Measurements from ENCODE around the gene SLC22A23.
"Not testable (repeated sequence)": the region's sequence is repeated elsewhere in the genome, so short reads cannot be mapped to it uniquely, and the experiment has no call there.

The SLC22A23 gene

GRCh38 chr6:3251462-3252314 lies 205.2 kb downstream of the SLC22A23 start:
- H3K4me3 ChIP-seq (ENCODE audit: insufficient read length, low read depth) = no peak overlapping the region
- peak; percentile 75 for DNase-seq (ENCODE audit: low read depth, low spot score)
- no peak for TF ChIP-seq ZNF274 (IDR thresholded peaks at IDR 0.05; ENCODE audit: low read depth, low read length)
- no peak for TF ChIP-seq SUZ12 (IDR thresholded peaks at IDR 0.05; ENCODE audit: extremely low read depth, insufficient read depth, insufficient read length)
- TF ChIP-seq YY1 (IDR thresholded peaks at IDR 0.05; ENCODE audit: insufficient read depth, insufficient read length) = no peak
- no peaks in the 10 kb centered on the region; the same call in 1 of the 2 replicates for H3K9me3 ChIP-seq (ENCODE audit: insufficient read depth, low read length)
- H3K4me1 ChIP-seq (ENCODE audit: insufficient read depth, insufficient read length) = peaks cover 5% of the 10 kb centered on the region
- no peak overlapping the region for H3K9ac ChIP-seq (ENCODE audit: insufficient read length, low read depth)
- H3K36me3 ChIP-seq (ENCODE audit: insufficient read depth, insufficient read length, low read length) = no peaks in the 10 kb centered on the region
- peaks cover 2% of the 10 kb centered on the region for H3K27me3 ChIP-seq (ENCODE audit: insufficient read depth, insufficient read length)

- no peak for DNase-seq (ENCODE audit: low read depth, low spot score)
- H3K36me3 ChIP-seq (ENCODE audit: insufficient read depth, insufficient read length, low read length) = no peaks in the 10 kb centered on the region
Observed at GRCh38 chr6:3250231-3250675, 206.6 kb downstream of the SLC22A23 start.

GRCh38 chr6:3249821-3250220 lies 207.0 kb downstream of the SLC22A23 start:
- peaks cover 5% of the 10 kb centered on the region for H3K4me1 ChIP-seq (ENCODE audit: insufficient read depth, insufficient read length)
- TF ChIP-seq ZNF274 (IDR thresholded peaks at IDR 0.05; ENCODE audit: low read depth, low read length) (no peak), SUZ12 (IDR thresholded peaks at IDR 0.05; ENCODE audit: extremely low read depth, insufficient read depth, insufficient read length) (no peak), YY1 (IDR thresholded peaks at IDR 0.05; ENCODE audit: insufficient read depth, insufficient read length) (no peak)
- H3K4me3 ChIP-seq (ENCODE audit: insufficient read length, low read depth) = no peak overlapping the region
- H3K9me3 ChIP-seq (ENCODE audit: insufficient read depth, low read length) = no peaks in the 10 kb centered on the region; the same call in 1 of the 2 replicates
- H3K36me3 ChIP-seq (ENCODE audit: insufficient read depth, insufficient read length, low read length) = no peaks in the 10 kb centered on the region
- H3K9ac ChIP-seq (ENCODE audit: insufficient read length, low read depth) = no peak overlapping the region
- H3K27me3 ChIP-seq (ENCODE audit: insufficient read depth, insufficient read length) = peaks cover 2% of the 10 kb centered on the region
- no peak for DNase-seq (ENCODE audit: low read depth, low spot score)

More at GRCh38 chr6:3250231-3250675, 206.6 kb downstream of the SLC22A23 start:
- Histone ChIP-seq H3K4me3 (ENCODE audit: insufficient read length, low read depth) (no peak overlapping the region), H3K9ac (ENCODE audit: insufficient read length, low read depth) (peak overlapping the region; percentile 9), H3K9me3 (ENCODE audit: insufficient read depth, low read length) (no peaks in the 10 kb centered on the region; the same call in 1 of the 2 replicates), H3K27me3 (ENCODE audit: insufficient read depth, insufficient read length) (peaks cover 2% of the 10 kb centered on the region), H3K4me1 (ENCODE audit: insufficient read depth, insufficient read length) (peaks cover 5% of the 10 kb centered on the region)
- TF ChIP-seq ZNF274 (IDR thresholded peaks at IDR 0.05; ENCODE audit: low read depth, low read length) (no peak), SUZ12 (IDR thresholded peaks at IDR 0.05; ENCODE audit: extremely low read depth, insufficient read depth, insufficient read length) (no peak), YY1 (IDR thresholded peaks at IDR 0.05; ENCODE audit: insufficient read depth, insufficient read length) (no peak)

GRCh38 chr6:3247255-3248146 lies 209.3 kb downstream of the SLC22A23 start:
- no peak overlapping the region for H3K4me3 ChIP-seq (ENCODE audit: insufficient read length, low read depth)
- H3K9me3 ChIP-seq (ENCODE audit: insufficient read depth, low read length) = no peaks in the 10 kb centered on the region
- DNase-seq (ENCODE audit: low read depth, low spot score) = no peak
- H3K36me3 ChIP-seq (ENCODE audit: insufficient read depth, insufficient read length, low read length) = no peaks in the 10 kb centered on the region
- peak overlapping the region; percentile 34 for H3K9ac ChIP-seq (ENCODE audit: insufficient read length, low read depth)
- TF ChIP-seq SUZ12 (IDR thresholded peaks at IDR 0.05; ENCODE audit: extremely low read depth, insufficient read depth, insufficient read length) = no peak
- no peak for TF ChIP-seq YY1 (IDR thresholded peaks at IDR 0.05; ENCODE audit: insufficient read depth, insufficient read length)
- TF ChIP-seq ZNF274 (IDR thresholded peaks at IDR 0.05; ENCODE audit: low read depth, low read length) = no peak
- peaks cover 2% of the 10 kb centered on the region for H3K27me3 ChIP-seq (ENCODE audit: insufficient read depth, insufficient read length)
- H3K4me1 ChIP-seq (ENCODE audit: insufficient read depth, insufficient read length) = peaks cover 5% of the 10 kb centered on the region

GRCh38 chr6:3245216-3245615 lies 211.6 kb downstream of the SLC22A23 start:
- Histone ChIP-seq H3K9me3 (ENCODE audit: insufficient read depth, low read length) (no peaks in the 10 kb centered on the region), H3K4me3 (ENCODE audit: insufficient read length, low read depth) (no peak overlapping the region), H3K27me3 (ENCODE audit: insufficient read depth, insufficient read length) (no peaks in the 10 kb centered on the region), H3K9ac (ENCODE audit: insufficient read length, low read depth) (no peak overlapping the region), H3K36me3 (ENCODE audit: insufficient read depth, insufficient read length, low read length) (no peaks in the 10 kb centered on the region), H3K4me1 (ENCODE audit: insufficient read depth, insufficient read length) (peaks cover 3% of the 10 kb centered on the region)
- TF ChIP-seq YY1 (IDR thresholded peaks at IDR 0.05; ENCODE audit: insufficient read depth, insufficient read length) = no peak
- no peak for TF ChIP-seq SUZ12 (IDR thresholded peaks at IDR 0.05; ENCODE audit: extremely low read depth, insufficient read depth, insufficient read length)
- no peak for TF ChIP-seq ZNF274 (IDR thresholded peaks at IDR 0.05; ENCODE audit: low read depth, low read length)
- no peak for DNase-seq (ENCODE audit: low read depth, low spot score)

GRCh38 chr6:3244832-3245161 lies 212.1 kb downstream of the SLC22A23 start:
- not testable (repeated sequence) for H3K27me3 ChIP-seq (ENCODE audit: insufficient read depth, insufficient read length)

More at GRCh38 chr6:3244832-3245161, 212.1 kb downstream of the SLC22A23 start:
- not testable (repeated sequence) for H3K9ac ChIP-seq (ENCODE audit: insufficient read length, low read depth); H3K4me1 ChIP-seq (ENCODE audit: insufficient read depth, insufficient read length); DNase-seq (ENCODE audit: low read depth, low spot score); H3K36me3 ChIP-seq (ENCODE audit: insufficient read depth, insufficient read length, low read length); H3K4me3 ChIP-seq (ENCODE audit: insufficient read length, low read depth); H3K9me3 ChIP-seq (ENCODE audit: insufficient read depth, low read length)
